HG03342 (cell line): ENCODE measurements around the gene FBXL7.

Source experiments
- ATAC-seq: cut with Tn5 transposase; IDR thresholded peaks from one replicate; pipeline ENCODE4 v1.9.1; 2021; ENCODE audit warnings: mild to moderate bottlenecking, moderate library complexity; ENCODE audit not compliant: unreplicated experiment

Gene FBXL7

DNA sequence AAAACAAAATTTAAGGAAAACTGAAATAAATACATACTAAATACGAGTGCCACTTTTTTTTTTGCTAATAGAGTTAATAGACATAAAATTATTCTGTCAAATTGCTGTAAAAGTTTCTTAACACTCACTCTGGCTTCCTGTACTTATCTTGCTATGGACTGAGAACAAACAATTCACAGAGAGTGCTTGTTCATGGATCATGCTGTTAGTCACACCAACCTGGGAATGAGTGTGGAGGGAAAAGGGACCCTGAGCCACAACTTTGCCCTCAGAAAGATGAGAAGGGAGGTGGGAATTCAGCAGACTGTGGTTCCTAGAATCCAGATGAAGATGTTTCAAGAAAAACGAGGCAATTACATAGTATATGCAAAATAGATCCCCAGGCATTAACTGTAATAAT lies 246.9 kb downstream of the FBXL7 start:
- no peak for ATAC-seq

DNA sequence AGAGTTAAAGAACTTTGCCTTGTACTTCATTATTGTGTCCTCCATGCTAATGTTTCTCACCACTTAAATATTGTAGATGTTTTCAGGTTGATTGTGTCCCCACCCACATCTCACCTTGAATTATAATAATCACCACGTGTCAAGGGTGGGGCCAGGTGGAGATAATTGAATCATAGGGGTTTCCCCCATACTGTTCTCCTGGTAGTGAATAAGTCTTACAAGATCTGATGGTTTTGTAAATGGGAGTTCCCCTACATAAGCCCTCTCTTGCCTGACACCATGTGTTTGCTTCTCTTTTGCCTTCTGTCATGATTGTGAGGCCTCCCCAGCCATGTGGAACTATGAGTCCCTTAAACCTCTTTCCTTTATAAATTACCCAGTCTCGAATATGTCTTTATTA lies 248.3 kb downstream of the FBXL7 start:
- ATAC-seq: no peak

DNA sequence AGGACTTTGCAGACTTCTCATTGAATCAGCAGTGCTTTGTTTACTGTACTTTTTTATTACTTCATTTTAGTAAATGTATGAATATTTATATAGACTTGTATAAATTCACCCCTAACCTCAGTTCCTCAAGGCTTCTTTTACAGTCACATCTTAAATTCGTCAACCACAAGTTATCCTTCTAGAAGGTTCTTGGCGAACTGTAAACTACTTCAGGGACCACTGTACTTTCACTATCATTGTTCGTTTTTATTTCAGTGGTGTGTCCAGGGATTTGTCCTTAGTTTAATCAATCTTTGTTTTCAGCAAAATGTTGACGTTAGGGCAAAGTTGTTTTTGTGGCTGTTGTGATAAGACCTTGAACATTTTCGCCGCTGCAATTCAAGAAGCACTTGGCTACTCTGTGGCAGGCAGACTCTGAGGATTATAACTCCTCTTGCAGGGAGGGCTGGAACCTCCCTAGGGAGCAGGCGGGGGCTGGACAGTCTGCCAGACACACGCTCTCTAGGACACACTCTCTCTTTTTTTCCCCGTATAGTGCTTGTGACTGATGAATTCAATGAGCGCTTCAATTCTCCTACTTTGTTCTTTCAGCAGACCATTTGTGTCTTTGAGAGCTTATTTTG lies 252.8 kb downstream of the FBXL7 start:
- no peak for ATAC-seq

- no peak for ATAC-seq
These were observed 253.8 kb downstream of the FBXL7 start for GRCh38 chr5:15753752-15754151.

- no peak for ATAC-seq
These were observed 257.1 kb downstream of the FBXL7 start for GRCh38 chr5:15757103-15757502.

- no peak for ATAC-seq
These were observed 257.6 kb downstream of the FBXL7 start for GRCh38 chr5:15757619-15758018.

DNA sequence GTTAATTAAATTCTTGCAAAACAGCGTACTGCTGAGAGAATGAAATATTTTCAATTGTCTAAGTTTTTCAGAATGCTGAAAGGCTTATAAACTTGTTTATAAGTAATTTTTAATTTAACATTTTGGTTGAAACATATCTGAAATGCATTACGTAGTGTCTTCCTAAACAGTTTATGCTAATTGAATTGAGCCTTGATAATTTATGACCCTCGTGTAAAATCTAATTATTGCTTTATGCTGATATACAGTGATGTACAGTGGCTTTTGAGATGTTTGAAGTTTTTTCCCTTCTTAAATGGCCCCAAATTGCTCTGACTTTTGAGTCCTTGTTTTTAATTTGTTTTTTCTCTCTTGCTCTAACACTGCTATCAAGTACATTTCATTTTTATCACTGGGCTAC lies 262.7 kb downstream of the FBXL7 start:
- no peak for ATAC-seq

DNA sequence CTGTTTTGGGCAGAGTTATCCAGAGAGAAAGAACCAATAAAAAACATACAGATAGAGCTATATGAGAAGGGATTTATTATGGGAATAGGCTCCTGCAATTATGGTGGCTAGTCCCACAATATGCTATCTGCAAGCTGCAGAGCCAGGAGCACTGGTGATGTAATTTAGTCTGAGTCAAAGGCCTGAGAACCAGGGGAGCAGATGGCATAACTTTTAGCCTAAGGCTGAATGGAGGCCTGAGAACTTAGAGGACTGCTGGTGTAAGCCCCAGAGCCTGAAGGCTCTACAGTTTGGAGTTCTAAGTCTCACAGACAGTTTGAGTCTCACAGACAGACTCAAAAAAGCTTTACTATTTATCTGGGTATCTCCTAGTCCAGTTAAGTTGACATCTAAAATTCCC lies 263.8 kb downstream of the FBXL7 start:
- ATAC-seq: no peak

GRCh38 chr5:15768936-15769335 lies 269.0 kb downstream of the FBXL7 start:
- ATAC-seq: no peak

DNA sequence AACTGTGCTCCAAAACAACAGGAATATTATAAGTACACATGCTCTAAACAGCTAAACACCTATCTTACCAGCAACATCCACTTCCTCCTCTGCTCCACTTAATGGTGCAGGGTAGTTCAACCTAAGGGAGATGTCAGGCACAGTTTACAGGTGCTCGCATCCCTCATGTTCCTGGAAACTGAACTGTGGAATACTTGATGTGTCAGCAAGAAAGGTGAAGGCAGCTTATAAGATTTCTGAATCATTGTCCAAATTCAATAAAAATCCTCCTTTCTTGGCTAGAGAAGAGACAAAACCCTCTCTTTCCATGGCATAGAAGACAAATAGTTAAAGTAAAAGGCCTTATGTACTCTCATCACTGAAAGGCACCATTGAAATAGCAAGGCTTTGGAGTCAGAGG lies 272.2 kb downstream of the FBXL7 start:
- no peak for ATAC-seq

GRCh38 chr5:15774632-15775031 lies 274.7 kb downstream of the FBXL7 start:
- no peak for ATAC-seq

GRCh38 chr5:15776346-15776745 lies 276.4 kb downstream of the FBXL7 start:
- ATAC-seq: no peak

DNA sequence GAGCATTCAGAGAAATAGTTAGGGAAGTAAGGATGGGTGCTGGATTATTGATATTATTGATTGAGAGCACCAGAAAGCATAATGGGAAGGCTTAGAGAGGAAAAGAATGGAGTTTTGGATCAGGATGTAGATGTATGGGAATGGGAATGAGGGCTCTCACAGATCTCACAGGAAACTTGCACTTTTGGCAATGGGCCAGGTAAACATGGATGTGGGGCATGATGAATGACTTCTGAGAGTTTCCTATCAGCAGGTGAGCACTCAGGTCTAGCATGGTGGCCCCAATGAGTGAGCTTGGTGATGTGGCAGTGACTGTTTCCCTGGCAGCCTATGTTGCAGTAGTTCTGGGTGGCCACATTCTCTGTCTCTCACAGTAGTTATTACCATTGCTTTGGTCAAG lies 283.8 kb downstream of the FBXL7 start:
- no peak for ATAC-seq

DNA sequence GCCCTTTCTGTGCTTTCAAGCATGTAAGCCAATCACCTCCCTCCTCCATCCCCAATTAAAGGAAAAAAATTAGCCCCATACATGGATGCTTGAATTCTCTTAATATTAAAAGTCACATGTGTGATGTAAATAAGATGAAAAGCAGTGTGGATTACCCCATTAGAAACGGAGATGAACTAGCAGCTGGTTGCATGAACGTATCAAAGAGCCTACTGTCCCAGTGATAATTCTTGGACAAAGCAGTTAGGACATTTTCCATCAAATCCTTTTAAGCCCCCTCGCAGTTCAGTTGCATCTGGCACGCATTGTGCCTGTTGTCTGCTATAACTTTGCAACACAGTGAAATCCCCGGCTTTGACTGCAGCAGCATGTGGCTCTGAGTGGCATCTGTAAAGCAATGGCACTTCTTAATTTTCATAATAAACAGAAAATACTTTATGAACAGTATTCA lies 285.6 kb downstream of the FBXL7 start:
- ATAC-seq: no peak

DNA sequence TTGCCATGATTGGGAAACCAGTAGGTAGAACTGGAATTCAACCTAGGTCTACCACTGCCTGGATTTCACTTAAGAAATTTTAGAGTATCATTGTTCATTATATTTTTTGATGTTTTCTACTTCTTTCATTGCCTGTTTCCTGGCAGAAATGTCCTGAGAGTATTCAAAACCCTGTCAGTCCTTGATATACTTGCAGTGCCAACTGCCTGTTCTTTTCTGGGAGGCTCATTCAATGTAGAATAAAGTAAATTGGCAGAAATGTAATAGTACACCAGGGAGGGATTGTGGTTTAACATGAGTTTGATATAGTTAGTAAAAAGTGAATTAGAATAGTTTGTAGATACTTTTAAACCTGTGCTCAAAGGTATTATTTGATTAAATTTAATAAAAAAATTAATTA lies 286.3 kb downstream of the FBXL7 start:
- no peak for ATAC-seq

GRCh38 chr5:15786884-15787283 lies 286.9 kb downstream of the FBXL7 start:
- no peak for ATAC-seq

DNA sequence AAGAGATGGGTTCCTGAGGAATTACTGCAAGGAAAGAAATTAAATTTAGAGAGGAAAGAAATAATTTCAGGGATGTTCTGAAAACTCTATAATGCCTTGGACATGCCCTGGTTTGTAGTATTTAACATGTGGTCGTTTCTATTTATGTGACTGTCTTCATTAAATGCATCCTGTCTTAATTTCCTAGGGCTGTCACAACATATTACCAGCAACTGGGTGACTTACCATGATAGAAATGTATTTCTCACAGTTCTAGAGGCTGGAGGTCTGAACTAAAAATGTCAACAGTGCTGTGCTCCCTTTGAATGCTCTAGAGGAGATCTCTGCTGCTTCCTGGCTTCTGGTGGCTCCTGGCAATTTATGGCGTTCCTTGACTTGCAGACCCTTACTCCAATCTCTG lies 287.7 kb downstream of the FBXL7 start:
- no peak for ATAC-seq

- no peak for ATAC-seq
These were observed 289.7 kb downstream of the FBXL7 start for GRCh38 chr5:15789642-15790041.

DNA sequence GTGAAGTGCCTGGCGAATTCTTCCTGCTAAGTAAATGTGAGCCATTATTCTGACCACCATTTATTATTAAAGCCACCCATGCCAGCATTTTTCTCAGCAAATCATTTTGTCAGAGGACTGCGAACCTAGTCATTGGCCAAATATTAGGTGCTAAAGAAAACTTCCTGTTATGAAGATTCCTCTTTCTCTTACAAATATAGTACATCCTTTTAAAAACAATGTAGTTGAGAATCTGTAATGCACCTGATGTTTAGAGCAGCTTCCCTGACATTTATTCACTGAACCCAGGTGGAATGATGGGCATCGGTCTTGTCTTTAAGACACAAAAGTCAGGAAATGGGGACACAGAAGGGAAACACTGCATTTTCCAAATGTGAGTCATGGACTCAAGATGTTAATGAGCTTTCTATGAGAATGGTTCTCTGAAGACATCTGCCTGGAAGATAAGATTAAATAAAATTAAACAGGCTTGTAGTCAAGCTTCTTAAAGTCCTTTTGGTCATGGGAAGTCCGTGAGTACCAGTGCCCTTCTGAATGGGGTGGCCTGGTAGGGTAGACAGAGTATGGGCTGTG lies 290.6 kb downstream of the FBXL7 start:
- ATAC-seq: no peak

- no peak for ATAC-seq
These were observed 291.3 kb downstream of the FBXL7 start for GRCh38 chr5:15791274-15791673.

- no peak for ATAC-seq
These were observed 291.9 kb downstream of the FBXL7 start for GRCh38 chr5:15791859-15792258.

DNA sequence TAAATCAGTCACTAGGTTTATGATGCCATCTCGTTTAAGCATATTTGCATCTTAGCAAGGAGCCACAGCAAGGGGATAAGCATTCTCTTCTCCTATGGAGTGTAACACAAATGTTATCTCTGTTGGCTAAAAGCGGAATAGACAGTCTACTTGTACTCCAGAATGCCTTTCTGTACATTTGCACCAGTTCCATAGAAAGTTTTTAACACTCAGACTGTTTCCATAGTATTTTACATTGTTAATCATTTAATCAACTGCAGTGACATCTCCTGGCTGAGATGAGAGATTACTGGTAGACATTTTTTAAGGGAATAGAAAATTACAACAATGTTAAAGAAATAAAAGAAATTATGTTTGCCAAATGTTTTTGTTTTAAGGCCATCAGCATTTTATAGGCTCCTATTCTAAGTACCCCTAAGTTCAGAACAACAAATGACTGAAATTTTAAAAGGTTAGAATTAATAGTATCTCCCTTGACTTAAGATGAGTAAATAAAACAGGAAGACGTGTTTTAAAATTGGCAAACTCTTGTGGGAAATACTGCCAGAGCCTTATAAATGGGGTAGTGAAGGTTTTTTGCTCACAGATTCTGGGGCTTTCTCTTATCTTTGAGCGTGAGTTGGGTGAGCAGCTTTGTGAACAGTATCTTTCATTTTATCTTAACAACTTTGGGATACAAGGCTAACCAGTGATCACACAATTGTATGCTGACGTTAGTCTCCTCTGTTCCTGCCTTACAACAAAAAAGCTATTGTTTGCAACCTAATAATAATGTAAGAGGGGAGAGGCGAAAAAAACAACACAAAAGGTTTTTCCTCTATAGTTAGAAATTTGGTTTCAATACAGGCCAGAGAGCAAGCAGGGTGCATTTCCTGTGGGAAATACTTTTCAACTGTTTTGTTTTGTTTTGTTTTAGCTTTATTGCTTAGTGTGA lies 294.3 kb downstream of the FBXL7 start:
- no peak for ATAC-seq
